HG03064 (cell line): Measurements from ENCODE around the gene GFY.
"Not testable (repeated sequence)": the region's sequence is repeated elsewhere in the genome, so short reads cannot be mapped to it uniquely, and the experiment has no call there.

Source experiments
- ATAC-seq: cut with Tn5 transposase; IDR thresholded peaks from one replicate; pipeline ENCODE4 v1.9.1; 2021; ENCODE audit warnings: low read depth; ENCODE audit not compliant: unreplicated experiment

Gene GFY

GRCh38 chr19:49468199-49468598 lies 43.0 kb downstream of the GFY start:
- no peak for ATAC-seq

- ATAC-seq: no peak
Observed at GRCh38 chr19:49468746-49469447, 43.7 kb downstream of the GFY start.

DNA sequence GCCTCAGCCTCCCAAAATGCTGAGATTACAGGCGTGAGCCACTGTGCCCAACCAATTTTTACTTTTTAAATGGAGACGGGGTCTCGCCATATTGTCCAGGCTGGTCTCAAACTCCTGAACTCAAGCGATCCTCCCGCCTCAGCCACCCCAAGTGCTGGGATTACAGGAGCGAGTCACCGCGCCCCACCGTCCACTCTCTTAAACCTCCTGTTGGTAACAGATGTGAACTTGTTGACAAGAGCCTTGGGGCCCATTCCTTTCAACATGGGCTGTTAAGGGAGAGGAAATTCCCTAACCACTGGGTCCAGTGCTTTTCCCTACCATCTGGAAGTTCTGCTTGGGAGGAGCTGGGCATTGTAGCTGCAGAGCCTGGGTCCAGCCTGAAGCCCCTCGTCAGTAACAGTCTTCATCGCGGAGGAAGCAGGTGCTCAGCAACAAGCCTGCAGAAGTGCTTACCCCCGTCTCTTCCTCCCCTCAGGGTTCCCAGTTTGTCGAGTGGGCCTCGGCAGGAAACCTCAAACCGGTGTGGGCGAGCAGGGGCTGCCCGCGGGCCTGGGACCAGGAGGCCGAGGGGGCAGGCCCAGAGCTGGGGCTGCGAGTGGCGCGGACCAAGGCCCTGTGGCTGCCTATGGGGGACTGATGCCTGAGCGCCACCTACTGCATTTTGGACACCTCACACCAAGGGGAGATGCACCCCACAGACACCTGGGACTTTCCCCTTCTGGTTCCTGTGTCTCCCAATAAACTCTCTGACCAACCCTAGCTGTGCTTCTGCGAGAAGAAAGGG lies 44.8 kb downstream of the GFY start:
- ATAC-seq: no peak

DNA sequence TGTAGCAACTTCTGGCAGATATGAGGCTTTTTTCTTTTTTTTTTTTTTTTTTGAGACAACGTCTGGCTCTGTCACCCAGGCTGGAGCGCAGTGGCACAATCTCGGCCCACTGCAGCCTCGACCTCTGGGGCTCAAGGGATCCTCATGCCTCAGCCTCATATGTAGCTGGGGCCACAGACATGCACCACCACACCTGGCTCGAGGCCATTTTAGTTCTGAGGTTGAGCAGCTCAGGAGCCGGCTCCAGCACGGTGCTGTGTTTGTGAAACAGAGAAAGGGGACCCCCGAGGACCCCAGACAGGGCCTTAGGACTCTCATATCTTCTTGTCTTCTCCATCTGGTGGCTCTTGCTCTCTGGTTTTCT lies 45.4 kb downstream of the GFY start:
- ATAC-seq: no peak

- ATAC-seq: no peak
Observed at GRCh38 chr19:49472936-49473335, 47.7 kb downstream of the GFY start.

DNA sequence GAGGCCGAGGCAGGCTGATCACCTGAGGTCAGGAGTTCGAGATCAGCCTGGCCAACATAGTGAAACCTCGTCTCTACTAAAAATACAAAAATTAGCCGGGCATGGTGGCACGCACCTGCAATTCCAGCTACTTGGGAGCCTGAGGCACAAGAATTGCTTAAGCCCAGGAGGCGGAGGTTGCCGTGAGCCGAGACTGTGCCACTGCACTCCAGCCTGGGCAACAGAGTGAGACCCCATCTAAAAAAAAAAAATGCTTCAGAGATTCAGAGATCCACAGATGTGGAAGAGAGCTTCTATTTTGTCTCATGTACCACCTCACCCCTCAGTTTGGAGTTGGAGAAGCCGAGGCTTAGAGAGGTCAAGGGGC lies 48.3 kb downstream of the GFY start:
- ATAC-seq: not testable (repeated sequence)

GRCh38 chr19:49473868-49474541 lies 48.8 kb downstream of the GFY start, which contains the start of gene FLT3LG:
Gene FLT3LG (plus strand): TSS chr19:49474215. CDS start chr19:49474640, 425 bp downstream.
- ATAC-seq: no peak

- no peak for ATAC-seq
Observed at GRCh38 chr19:49474542-49474924, 49.3 kb downstream of the GFY start.

DNA sequence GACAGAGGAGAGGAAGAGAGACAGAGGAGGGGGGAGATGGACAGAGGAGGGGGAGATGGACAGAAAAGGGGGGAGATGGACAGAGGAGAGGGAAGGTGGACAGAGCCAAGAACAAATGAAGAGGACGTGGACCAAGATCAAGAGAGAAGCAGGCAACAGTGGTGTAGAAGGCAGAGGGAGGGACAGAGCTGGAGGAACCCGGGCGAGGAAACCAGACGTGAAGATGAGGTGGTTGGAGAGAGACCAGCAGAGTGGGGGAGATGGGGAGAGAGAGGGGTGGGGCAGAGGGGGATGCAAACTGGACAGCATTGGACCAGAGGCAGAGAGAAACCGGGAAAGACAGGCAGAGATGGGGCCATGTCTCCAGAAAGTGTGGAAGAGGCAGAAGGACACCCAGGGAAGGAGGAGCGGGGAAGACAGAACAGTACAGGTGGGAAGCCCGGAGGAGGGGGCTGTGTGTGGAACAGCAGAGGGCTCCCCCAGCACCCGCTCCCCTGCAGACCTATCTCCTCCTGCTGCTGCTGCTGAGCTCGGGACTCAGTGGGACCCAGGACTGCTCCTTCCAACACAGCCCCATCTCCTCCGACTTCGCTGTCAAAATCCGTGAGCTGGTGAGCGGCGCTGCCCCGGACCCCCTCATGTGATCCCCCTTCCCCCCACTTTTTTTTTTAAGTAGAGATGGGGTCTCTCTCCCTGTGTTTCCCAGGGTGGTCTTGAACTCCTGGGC lies 50.2 kb downstream of the GFY start:
- no peak for ATAC-seq

DNA sequence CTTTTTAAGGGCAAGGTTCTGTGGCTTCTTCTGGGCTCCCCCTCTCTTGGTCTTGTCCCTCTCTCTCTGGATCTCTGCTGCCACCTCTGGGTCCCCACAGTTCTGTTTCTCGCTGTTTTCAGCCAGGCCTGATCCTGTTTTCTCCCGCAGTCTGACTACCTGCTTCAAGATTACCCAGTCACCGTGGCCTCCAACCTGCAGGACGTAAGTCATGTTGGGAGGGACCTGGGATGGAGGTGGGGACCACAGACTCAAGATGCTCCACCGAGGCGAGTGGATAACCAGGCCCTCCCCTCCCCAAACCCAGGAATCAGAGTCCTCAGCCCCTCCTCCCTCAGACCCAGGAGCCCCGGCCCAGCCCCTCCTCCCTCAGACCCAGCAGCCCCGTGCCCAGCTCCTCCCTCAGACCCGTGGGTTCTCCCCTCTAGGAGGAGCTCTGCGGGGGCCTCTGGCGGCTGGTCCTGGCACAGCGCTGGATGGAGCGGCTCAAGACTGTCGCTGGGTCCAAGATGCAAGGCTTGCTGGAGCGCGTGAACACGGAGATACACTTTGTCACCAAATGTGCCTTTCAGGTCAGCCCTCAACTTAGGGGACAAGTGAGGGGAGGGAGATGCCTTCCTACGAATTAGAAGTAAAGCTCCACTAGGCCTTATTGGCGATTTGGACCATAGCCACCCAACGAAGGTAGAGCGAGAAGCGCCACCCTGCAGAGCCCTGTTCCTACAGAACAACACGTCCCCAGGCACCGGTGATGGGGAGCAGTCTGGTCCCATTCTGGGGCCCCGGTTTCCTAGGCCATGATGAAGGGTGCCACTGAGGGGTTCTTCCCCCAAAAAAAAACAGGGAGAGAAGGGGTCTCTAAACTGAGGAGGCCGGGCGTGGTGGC lies 51.0 kb downstream of the GFY start:
- ATAC-seq: no peak
